ENCODE results near the gene IL1RAPL1.

DNA sequence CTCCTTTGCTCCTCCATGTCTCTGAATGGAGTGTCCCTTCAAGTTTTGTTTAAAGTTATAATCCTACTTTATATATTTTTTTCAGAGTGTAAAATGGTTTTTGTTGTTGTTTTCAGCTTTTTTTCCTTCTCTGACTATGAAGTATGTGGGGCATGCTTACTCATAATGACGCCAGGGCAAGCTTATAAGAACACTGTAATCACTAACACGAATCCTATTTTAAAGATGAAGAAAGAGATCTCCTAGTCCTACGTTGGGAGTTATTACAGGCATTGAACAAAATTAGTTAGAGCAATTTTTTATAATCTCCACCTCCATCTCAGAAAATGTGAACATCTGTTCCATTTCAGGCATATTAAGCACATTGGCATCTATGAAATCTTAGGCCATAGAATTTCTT is 1360.0 kb downstream of the IL1RAPL1 start:
- TF ChIP-seq NFIC (IDR thresholded peaks at IDR 0.05; ENCODE audit: borderline replicate concordance) (no peak), EZH2phosphoT487 (IDR thresholded peaks at IDR 0.05; ENCODE audit: borderline replicate concordance, low read depth) (no peak), FOXM1 (IDR thresholded peaks at IDR 0.05; ENCODE audit: low read depth) (no peak)

Measured in SK-N-SH (cell line).